Measurements from ENCODE around the gene FBXO15. TPM values are rescaled to one million over a fixed set of nuclear protein-coding genes. Genes with fewer than 3 reads are reported as not detected.

The FBXO15 gene
- total and polyA plus RNA-seq, 2 of the 13 experiments (the other 11 are each of a cell fraction or from before 2014, with no cell fraction given), result 0.09 to 0.12 TPM

DNA sequence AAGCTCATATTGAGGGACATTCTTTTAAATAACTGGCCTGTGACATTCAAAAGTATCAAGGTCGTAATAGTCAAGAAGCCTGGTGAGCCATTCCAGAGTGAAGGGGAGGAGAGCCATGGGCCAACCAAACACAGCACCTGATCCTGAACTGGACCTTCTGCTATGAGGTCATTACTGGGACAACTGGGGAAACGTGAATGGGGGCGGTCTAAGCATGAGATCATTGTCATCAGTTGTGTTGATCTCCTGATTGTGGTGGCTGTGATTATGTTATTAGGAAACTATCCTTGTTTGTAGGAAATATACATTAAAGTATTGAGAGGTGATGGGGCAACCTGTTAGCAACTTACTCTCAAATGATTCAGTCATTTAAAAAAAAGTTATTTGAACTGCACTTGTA lies 79.3 kb downstream of the FBXO15 start (continued):
- TF ChIP-seq, protein P1, sequence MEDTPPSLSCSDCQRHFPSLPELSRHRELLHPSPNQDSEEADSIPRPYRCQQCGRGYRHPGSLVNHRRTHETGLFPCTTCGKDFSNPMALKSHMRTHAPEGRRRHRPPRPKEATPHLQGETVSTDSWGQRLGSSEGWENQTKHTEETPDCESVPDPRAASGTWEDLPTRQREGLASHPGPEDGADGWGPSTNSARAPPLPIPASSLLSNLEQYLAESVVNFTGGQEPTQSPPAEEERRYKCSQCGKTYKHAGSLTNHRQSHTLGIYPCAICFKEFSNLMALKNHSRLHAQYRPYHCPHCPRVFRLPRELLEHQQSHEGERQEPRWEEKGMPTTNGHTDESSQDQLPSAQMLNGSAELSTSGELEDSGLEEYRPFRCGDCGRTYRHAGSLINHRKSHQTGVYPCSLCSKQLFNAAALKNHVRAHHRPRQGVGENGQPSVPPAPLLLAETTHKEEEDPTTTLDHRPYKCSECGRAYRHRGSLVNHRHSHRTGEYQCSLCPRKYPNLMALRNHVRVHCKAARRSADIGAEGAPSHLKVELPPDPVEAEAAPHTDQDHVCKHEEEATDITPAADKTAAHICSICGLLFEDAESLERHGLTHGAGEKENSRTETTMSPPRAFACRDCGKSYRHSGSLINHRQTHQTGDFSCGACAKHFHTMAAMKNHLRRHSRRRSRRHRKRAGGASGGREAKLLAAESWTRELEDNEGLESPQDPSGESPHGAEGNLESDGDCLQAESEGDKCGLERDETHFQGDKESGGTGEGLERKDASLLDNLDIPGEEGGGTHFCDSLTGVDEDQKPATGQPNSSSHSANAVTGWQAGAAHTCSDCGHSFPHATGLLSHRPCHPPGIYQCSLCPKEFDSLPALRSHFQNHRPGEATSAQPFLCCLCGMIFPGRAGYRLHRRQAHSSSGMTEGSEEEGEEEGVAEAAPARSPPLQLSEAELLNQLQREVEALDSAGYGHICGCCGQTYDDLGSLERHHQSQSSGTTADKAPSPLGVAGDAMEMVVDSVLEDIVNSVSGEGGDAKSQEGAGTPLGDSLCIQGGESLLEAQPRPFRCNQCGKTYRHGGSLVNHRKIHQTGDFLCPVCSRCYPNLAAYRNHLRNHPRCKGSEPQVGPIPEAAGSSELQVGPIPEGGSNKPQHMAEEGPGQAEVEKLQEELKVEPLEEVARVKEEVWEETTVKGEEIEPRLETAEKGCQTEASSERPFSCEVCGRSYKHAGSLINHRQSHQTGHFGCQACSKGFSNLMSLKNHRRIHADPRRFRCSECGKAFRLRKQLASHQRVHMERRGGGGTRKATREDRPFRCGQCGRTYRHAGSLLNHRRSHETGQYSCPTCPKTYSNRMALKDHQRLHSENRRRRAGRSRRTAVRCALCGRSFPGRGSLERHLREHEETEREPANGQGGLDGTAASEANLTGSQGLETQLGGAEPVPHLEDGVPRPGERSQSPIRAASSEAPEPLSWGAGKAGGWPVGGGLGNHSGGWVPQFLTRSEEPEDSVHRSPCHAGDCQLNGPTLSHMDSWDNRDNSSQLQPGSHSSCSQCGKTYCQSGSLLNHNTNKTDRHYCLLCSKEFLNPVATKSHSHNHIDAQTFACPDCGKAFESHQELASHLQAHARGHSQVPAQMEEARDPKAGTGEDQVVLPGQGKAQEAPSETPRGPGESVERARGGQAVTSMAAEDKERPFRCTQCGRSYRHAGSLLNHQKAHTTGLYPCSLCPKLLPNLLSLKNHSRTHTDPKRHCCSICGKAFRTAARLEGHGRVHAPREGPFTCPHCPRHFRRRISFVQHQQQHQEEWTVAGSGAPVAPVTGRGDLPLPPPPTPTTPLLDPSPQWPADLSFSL (CRISPR knock-in tag; IDR thresholded peaks at IDR 0.05), result no peak
- no peak for TF ChIP-seq ZNF234 (CRISPR knock-in tag; conservative IDR thresholded peaks at IDR 0.05)

GRCh38 chr18:74066018-74066417 lies 81.6 kb downstream of the FBXO15 start:
- no peak overlapping the region for H3K9ac ChIP-seq (ENCODE audit: insufficient read depth, low read depth, low read length)
- no peaks in the 10 kb centered on the region for H3K9me3 ChIP-seq (ENCODE audit: low read length)
- H2AFZ ChIP-seq (ENCODE audit: low read length), result no peak overlapping the region
- H3K27me3 ChIP-seq (ENCODE audit: control insufficient read depth in 1 of 2, insufficient read depth in 2 of 2, low read length in 2 of 2), result peaks cover 0 to 19% of the 10 kb centered on the region in 2 experiments; a peak in 3 of 5 replicates
- intact Hi-C loops (cut with micrococcal nuclease; ENCODE audit: unreplicated experiment), result no loop called here
- POLR2A ChIA-PET, result no interaction called here
- ATAC-seq (no peak), FAIRE-seq (no peak), DNase-seq (ENCODE audit: low spot score) (no peak)
- H3K27ac ChIP-seq (ENCODE audit: extremely low read length, insufficient read depth, low read length), result no peak overlapping the region
- TF ChIP-seq ZNF143 (CRISPR knock-in tag; IDR thresholded peaks at IDR 0.05), result no peak
- 0 out of 2 replicates have a peak, but pooled peaks have one; percentile 38 for TF ChIP-seq CHD2 (IDR thresholded peaks at IDR 0.05; ENCODE audit: low read depth, low read length)
- H3K79me2 ChIP-seq (ENCODE audit: insufficient read depth, low read length), result no peaks in the 10 kb centered on the region
- no peaks in the 10 kb centered on the region for H3K4me1 ChIP-seq (ENCODE audit: insufficient read depth, low read length)
- WGBS (ENCODE audit: low lambda C conversion rate), result 12% methylated on average over 7 of the region's 7 CpGs
- no peak overlapping the region for H3K4me3 ChIP-seq (replicated peaks in 1 of 3; ENCODE audit: insufficient read depth in 1 of 3, low read depth in 2 of 3, low read length in 3 of 3)
- BruUV-seq (replicated peaks), result no TSS peak
- H4K20me1 ChIP-seq (ENCODE audit: insufficient read depth, low read length), result no peaks in the 10 kb centered on the region
- H3K36me3 ChIP-seq (replicated peaks in 1 of 2; ENCODE audit: control insufficient read depth in 1 of 2, insufficient read depth in 2 of 2, low read length in 2 of 2), result no peaks in the 10 kb centered on the region
- CTCF ChIA-PET (ENCODE audit: low intra/inter-chr PET ratio, low total read pairs), result no interaction called here
- H3K4me2 ChIP-seq (ENCODE audit: low read depth, low read length), result no peak overlapping the region
- in situ Hi-C loops (cut with HindIII; ENCODE audit: extremely low pct_ligation_motif_present, low pct_unique_long_range_greater_than_20kb), result no loop called here
